GM12891 (cell line): ENCODE measurements around the gene PHF8.

ENCODE experiments used
- PAX5 ChIP-seq: IDR thresholded peaks from 2 replicates; pipeline ENCODE4 v1.6.1; 2011; ENCODE audit warnings: low read length, moderate library complexity, mild to moderate bottlenecking; ENCODE audit not compliant: insufficient read depth, severe bottlenecking
- POLR2A ChIP-seq: IDR thresholded peaks from 2 replicates; pipeline ENCODE4 v1.6.1; 2011; ENCODE audit warnings: low read depth, low read length, control low read depth
- POLR2AphosphoS5 ChIP-seq: IDR thresholded peaks from 2 replicates; pipeline ENCODE4 v1.6.1; 2011; ENCODE audit warnings: low read depth, low read length, control low read depth
- SPI1 ChIP-seq: IDR thresholded peaks from 2 replicates; pipeline ENCODE4 v1.6.1; 2011; ENCODE audit warnings: low read depth, low read length, control low read depth
- TAF1 ChIP-seq: IDR thresholded peaks from 2 replicates; pipeline ENCODE4 v1.6.1; 2011; ENCODE audit warnings: low read depth, low read length, control low read depth

GRCh38 chrX:53950130-53950733 is 94.0 kb downstream of the PHF8 start:
- TF ChIP-seq POLR2AphosphoS5: no peak
- TF ChIP-seq POLR2A: no peak
- no peak for TF ChIP-seq TAF1
- TF ChIP-seq SPI1: no peak
- no peak for TF ChIP-seq PAX5
